Osteocyte (in vitro differentiated cells): ENCODE data around the gene RFX6. TPM values are rescaled to one million over a fixed set of nuclear protein-coding genes. Genes with fewer than 3 reads are reported as not detected.

Experiments
- DNase-seq: peaks from one replicate; pipeline ENCODE4 v3.0.0; 2021; ENCODE audit warnings: mixed read lengths; ENCODE audit not compliant: unreplicated experiment; ENCODE audit errors: extremely low spot score
- H3K27ac Mint-ChIP-seq: one replicate; pipeline ENCODE4 v1.8.0; 2021; ENCODE audit warnings: mild to moderate bottlenecking, mixed read lengths; ENCODE audit not compliant: unreplicated experiment
- H3K27me3 Mint-ChIP-seq: one replicate; pipeline ENCODE4 v1.8.0; 2021; ENCODE audit warnings: mixed read lengths; ENCODE audit not compliant: unreplicated experiment
- H3K36me3 Mint-ChIP-seq: one replicate; pipeline ENCODE4 v1.8.0; 2021; ENCODE audit warnings: mixed read lengths; ENCODE audit not compliant: unreplicated experiment
- H3K4me1 Mint-ChIP-seq: one replicate; pipeline ENCODE4 v1.8.0; 2021; ENCODE audit warnings: mixed read lengths; ENCODE audit not compliant: unreplicated experiment
- H3K4me3 Mint-ChIP-seq: one replicate; pipeline ENCODE4 v1.8.0; 2021; ENCODE audit warnings: mild to moderate bottlenecking, moderate library complexity, mixed read lengths; ENCODE audit not compliant: unreplicated experiment
- H3K9me3 Mint-ChIP-seq: one replicate; pipeline ENCODE4 v1.8.0; 2021; ENCODE audit warnings: mixed read lengths; ENCODE audit not compliant: unreplicated experiment
- total RNA-seq: library from RNA; stranded (reverse); gene quantifications from 2 replicates; pipeline ENCODE4 v1.2.1, GENCODE V29; 2021
- TF ChIP-seq, protein P1 (sequence below): fragments of 200-600 bp; sonication (generic); IDR thresholded peaks from 2 replicates; pipeline ENCODE4 v1.5.0; 2021; ENCODE audit warnings: antibody characterized with exemption, mild to moderate bottlenecking, moderate library complexity

RFX6 gene
- total RNA-seq, 1 donor from 2014 or later = not detected

DNA sequence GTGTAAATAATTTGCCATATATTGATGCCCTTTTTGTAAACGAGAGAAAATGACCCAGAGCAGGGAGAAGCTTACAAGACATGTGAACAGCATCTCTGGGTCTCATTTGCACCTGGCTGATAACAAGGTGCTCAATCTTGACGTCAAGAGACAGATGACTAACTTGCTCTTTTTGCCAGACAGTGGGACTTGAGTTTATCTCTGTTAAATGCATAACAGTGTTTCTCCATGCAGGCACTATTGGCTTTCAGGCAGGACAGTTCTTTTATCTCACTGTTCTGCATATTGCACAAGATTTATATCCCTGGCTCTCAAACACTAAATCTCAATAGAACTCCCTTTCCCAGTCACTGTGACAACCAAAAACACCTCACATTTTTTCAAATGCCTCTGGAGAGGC is 56.4 kb downstream of the RFX6 start:
- Mint-ChIP-seq H3K27me3 (peaks cover 2% of the 10 kb centered on the region), H3K4me1 (no peaks in the 10 kb centered on the region), H3K27ac (no peak overlapping the region), H3K4me3 (no peak overlapping the region), H3K36me3 (no peaks in the 10 kb centered on the region), H3K9me3 (no peaks in the 10 kb centered on the region)
- TF ChIP-seq, protein P1, sequence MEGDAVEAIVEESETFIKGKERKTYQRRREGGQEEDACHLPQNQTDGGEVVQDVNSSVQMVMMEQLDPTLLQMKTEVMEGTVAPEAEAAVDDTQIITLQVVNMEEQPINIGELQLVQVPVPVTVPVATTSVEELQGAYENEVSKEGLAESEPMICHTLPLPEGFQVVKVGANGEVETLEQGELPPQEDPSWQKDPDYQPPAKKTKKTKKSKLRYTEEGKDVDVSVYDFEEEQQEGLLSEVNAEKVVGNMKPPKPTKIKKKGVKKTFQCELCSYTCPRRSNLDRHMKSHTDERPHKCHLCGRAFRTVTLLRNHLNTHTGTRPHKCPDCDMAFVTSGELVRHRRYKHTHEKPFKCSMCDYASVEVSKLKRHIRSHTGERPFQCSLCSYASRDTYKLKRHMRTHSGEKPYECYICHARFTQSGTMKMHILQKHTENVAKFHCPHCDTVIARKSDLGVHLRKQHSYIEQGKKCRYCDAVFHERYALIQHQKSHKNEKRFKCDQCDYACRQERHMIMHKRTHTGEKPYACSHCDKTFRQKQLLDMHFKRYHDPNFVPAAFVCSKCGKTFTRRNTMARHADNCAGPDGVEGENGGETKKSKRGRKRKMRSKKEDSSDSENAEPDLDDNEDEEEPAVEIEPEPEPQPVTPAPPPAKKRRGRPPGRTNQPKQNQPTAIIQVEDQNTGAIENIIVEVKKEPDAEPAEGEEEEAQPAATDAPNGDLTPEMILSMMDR = no peak
- no peak for DNase-seq

DNA sequence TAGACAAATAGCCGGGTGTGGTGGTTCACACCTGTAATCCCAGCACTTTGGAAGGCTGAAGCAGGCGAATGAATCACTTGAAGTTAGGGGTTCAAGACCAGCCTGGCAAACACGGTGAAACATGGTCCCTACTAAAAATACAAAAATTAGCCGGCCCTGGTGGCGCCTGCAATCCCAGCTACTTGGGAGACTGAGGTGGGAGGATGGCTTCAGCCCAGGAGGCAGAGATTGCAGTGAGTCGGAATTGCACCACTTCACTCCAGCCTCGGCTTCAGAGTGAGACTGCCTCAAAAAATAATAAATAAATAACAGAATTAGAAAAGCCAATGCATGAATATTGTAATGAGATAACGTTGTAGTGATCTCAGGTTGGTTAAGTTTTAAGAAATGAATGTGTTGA is 61.3 kb downstream of the RFX6 start:
- Mint-ChIP-seq H3K36me3 (no peaks in the 10 kb centered on the region), H3K27ac (no peak overlapping the region), H3K9me3 (no peaks in the 10 kb centered on the region), H3K27me3 (peaks cover 8% of the 10 kb centered on the region), H3K4me1 (no peaks in the 10 kb centered on the region), H3K4me3 (no peak overlapping the region)
- no peak for DNase-seq
- TF ChIP-seq, protein P1 = no peak

DNA sequence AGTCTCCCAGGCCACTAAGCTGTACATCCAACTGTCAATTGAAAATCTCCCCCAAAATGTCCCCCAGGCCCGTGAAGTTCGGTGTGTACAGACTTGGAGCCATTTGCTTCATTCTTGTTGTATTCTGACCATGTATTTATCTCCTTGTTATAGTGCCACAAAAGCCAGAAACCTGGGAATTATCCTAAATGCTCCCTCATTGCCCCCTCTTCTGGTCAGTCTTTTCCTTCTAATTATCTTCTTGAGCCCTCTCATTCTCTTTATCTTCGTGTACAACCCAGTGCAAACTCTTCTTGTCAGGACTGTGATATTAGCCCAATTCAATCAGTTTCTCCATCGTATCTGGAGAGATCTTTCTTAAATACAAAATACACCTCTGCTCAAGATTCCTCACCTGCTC is 64.7 kb downstream of the RFX6 start:
- no peak overlapping the region for H3K27ac Mint-ChIP-seq
- H3K9me3 Mint-ChIP-seq = no peaks in the 10 kb centered on the region
- no peak for DNase-seq
- peaks cover 8% of the 10 kb centered on the region for H3K27me3 Mint-ChIP-seq
- H3K4me3 Mint-ChIP-seq = no peak overlapping the region
- H3K36me3 Mint-ChIP-seq = no peaks in the 10 kb centered on the region
- TF ChIP-seq, protein P1 = no peak
- H3K4me1 Mint-ChIP-seq = no peaks in the 10 kb centered on the region

DNA sequence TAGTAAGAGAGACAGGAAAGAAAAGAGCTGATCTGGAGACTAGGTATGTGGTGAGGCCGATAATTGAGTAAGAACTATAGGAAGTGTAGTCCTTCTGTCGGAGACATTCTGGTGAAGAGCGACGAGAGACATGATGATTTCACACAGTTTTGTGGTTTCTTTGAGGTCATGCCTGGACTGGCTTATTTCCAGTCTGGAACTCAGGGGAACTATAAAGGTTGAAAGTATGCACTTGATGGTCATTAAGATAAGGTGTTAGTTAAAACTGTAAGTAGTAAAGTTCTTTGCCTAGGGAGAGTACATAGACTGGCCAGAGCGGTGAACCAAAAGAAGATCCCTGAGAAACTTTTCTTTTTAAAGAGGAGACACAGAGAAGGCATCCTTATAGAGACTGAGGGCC is 68.8 kb downstream of the RFX6 start:
- H3K27ac Mint-ChIP-seq = no peak overlapping the region

DNA sequence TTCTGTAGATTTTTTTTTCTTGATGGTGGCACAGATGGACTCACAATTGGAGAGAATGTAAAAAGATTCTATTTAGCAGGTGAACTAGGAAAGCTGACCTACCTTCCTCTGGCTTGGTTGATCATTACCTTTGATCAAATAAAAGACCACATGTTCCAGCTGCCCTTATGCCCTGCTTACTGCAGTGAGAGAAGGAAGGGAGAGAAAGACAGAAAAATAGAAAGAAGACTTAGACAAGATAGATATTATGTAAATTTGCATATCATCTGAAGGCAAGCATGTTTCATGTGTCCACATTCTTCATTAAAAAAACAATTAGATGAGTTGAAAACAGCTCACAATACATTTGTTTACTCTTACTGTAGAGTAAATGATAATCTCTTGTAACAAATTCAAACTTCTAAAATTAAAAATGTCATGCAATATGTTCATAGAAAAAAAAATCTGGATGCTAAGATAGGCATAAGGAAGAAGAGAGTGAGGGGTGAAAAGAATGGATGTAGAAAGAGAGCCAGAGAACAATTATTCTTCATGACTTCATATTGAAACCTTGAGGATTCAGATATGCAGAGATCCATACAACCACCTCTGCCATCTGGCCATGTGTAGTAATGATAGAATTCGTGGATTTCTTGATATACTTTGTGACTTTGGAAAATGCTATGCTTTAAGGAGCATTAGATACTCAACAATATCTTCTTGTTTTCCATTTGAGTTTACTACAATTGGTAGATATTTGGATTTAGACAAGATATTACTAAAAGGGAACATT is 71.7 kb downstream of the RFX6 start:
- no peaks in the 10 kb centered on the region for H3K9me3 Mint-ChIP-seq
- no peak overlapping the region for H3K4me3 Mint-ChIP-seq
- no peaks in the 10 kb centered on the region for H3K36me3 Mint-ChIP-seq
- DNase-seq = no peak
- H3K27ac Mint-ChIP-seq = no peak overlapping the region
- TF ChIP-seq, protein P1 = no peak
- no peaks in the 10 kb centered on the region for H3K4me1 Mint-ChIP-seq
- peaks cover 14% of the 10 kb centered on the region for H3K27me3 Mint-ChIP-seq

More for the DNA sequence above, 68.8 kb downstream of the RFX6 start:
- no peak for DNase-seq
- H3K36me3 Mint-ChIP-seq = no peaks in the 10 kb centered on the region
- no peaks in the 10 kb centered on the region for H3K9me3 Mint-ChIP-seq
- H3K4me3 Mint-ChIP-seq = no peak overlapping the region
- peaks cover 17% of the 10 kb centered on the region for H3K27me3 Mint-ChIP-seq
- H3K4me1 Mint-ChIP-seq = no peaks in the 10 kb centered on the region
- TF ChIP-seq, protein P1 = no peak
